CD4-positive, alpha-beta memory T cell (primary cell): Measurements from ENCODE around the gene CALML3. TPM values are rescaled to one million over a fixed set of nuclear protein-coding genes. Genes with fewer than 3 reads are reported as not detected.

Source experiments
- CTCF ChIA-PET: fragments of 350-600 bp; sonication (Branson Sonifier 250); formaldehyde crosslinking; loops from one replicate; lab custom pipeline; 2021; ENCODE audit warnings: inconsistent platforms; ENCODE audit not compliant: partially characterized antibody; lab: Charles Lee
- POLR2A ChIA-PET: fragments of 350-600 bp; sonication (Branson Sonifier 250); formaldehyde crosslinking; loops from one replicate; lab custom pipeline; 2021; ENCODE audit not compliant: partially characterized antibody; lab: Charles Lee
- DNase-seq, 5 donors: peaks; one replicate each; pipeline versions ENCODE4 v3.0.0 to v3.0.0-alpha.2; 2020 to 2022; ENCODE audit warnings: mixed read lengths in 1 of 5
- H3K27ac ChIP-seq: one replicate; pipeline ENCODE4 v1.7.0; 2013; ENCODE audit warnings: low read depth, low read length
- H3K27me3 ChIP-seq: 2 replicates; pipeline ENCODE4 v1.7.0; 2013; ENCODE audit warnings: mild to moderate bottlenecking, low read length, moderate library complexity; ENCODE audit not compliant: insufficient read depth
- H3K36me3 ChIP-seq: 2 replicates; pipeline ENCODE4 v1.7.0; 2013; ENCODE audit warnings: mild to moderate bottlenecking, low read length, moderate library complexity; ENCODE audit not compliant: insufficient read depth
- H3K4me1 ChIP-seq: 2 replicates; pipeline ENCODE4 v1.7.0; 2013; ENCODE audit warnings: mild to moderate bottlenecking, low read length, moderate library complexity; ENCODE audit not compliant: insufficient read depth
- H3K4me3 ChIP-seq, 2 donors: one replicate each; pipeline ENCODE4 v1.7.0; 2013; ENCODE audit warnings: low read length in 2 of 2, mild to moderate bottlenecking in 1 of 2
- H3K9me3 ChIP-seq, 2 donors: one replicate each; pipeline ENCODE4 v1.7.0; 2013; ENCODE audit warnings: low read length in 2 of 2, control low read depth in 1 of 2; ENCODE audit not compliant: control insufficient read depth in 1 of 2
- H3K27ac Mint-ChIP-seq, 7 donors: one replicate each; pipeline ENCODE4 v1.8.0; 2020 to 2021; ENCODE audit warnings: mixed read lengths in 7 of 7, mild to moderate bottlenecking in 6 of 7, inconsistent platforms in 3 of 7, moderate library complexity in 3 of 7
- H3K27me3 Mint-ChIP-seq, 2 donors: one replicate each; pipeline ENCODE4 v1.8.0; 2020 to 2021; ENCODE audit warnings: mixed read lengths in 2 of 2
- H3K36me3 Mint-ChIP-seq, 2 donors: one replicate each; pipeline ENCODE4 v1.8.0; 2020 to 2021; ENCODE audit warnings: mixed read lengths in 2 of 2, inconsistent platforms in 1 of 2, mild to moderate bottlenecking in 1 of 2
- H3K4me1 Mint-ChIP-seq, 4 donors: one replicate each; pipeline ENCODE4 v1.8.0; 2020 to 2021; ENCODE audit warnings: mixed read lengths in 4 of 4, mild to moderate bottlenecking in 1 of 4
- H3K4me3 Mint-ChIP-seq, 8 donors: one replicate each; pipeline ENCODE4 v1.8.0; 2020 to 2021; ENCODE audit warnings: mixed read lengths in 8 of 8, mild to moderate bottlenecking in 7 of 8, moderate library complexity in 6 of 8, inconsistent platforms in 3 of 8
- H3K9me3 Mint-ChIP-seq, 8 donors: one replicate each; pipeline ENCODE4 v1.8.0; 2020 to 2021; ENCODE audit warnings: mixed read lengths in 8 of 8, mild to moderate bottlenecking in 5 of 8, inconsistent platforms in 3 of 8, moderate library complexity in 1 of 8
- intact Hi-C: fragments of 100-400 bp; cut with micrococcal nuclease; formaldehyde crosslinking; loops from one replicate; pipeline ENCODE4 v1.15.1; 2023
- polyA plus RNA-seq, 2 donors: library from polyadenylated mRNA; unstranded; fragments of 300-500 nt; fragmentation: Illumina TruSeq; gene quantifications; one replicate each; pipeline ENCODE4 v1.2.3, GENCODE V29; 2021
- total RNA-seq, 2 experiments: library from RNA; stranded (reverse); gene quantifications; one replicate each; pipeline ENCODE4 v1.2.3, GENCODE V29; 2021

CALML3 gene
- total and polyA plus RNA-seq, 4 experiments from 2014 or later, result not detected

DNA sequence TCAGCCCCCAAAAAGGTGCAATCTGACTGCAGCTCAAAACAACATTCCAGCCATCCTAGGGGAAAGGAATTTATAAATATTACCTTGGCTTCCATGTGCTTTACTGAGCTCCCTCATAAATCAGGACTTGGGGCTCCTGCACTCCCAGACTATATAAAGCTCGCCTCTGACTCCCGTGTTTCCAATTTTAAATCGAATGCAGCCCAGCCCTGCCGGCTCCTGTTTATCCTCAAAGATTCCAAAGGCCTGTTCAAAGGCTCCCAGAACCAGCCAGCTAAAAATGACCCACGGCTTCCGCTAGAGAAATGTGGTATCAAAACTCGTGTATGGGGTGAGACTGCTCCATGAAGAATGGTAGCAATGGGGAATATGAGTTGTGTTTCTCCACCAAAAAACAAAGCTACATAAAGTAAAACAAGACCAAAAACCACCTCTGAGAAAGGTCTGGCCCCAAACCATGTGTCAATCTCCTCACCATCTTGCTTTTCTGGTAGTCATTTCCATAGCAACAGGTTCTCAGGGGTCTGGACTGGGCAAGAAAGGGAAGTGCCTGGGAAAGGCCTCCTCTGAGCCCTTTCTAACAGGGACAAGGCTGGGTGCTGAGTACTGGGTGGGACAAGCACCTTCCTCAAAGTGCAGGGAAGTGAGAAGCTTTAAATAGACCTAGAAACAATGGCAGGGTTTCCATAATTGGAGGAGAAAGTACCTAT is 5.1 kb downstream of the CALML3 start:
- peak overlapping the region in 1 of 7 donors; percentile 47 for H3K27ac Mint-ChIP-seq
- CTCF ChIA-PET, result interaction anchor here (1.4 kb wide), 1 partner anchor 100 kb away, joined by 5 read pairs; no protein-coding TSS in a partner anchor

DNA sequence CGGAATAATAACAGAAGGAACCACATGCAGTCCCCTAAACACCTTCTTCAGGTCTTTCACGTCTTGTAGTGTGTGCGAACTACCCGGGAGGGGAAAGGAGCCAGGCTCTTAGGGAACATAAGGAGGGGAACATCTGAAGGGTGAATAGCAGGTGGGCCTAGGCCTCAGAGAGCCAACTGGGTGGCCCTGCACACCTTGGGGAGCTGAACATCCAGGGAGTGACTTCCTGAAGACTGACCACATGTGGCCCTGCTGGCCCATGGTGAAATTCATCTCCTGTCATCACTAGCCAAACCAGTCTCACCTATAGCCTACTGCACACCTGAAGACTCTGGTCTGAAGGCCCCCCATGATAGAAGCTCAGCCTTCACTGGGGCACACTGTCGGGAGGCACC is 5.6 kb downstream of the CALML3 start:
- Histone ChIP-seq H3K4me3 (no peak overlapping the region), H3K36me3 (no peaks in the 10 kb centered on the region), H3K4me1 (no peaks in the 10 kb centered on the region), H3K27ac (no peak overlapping the region), H3K27me3 (no peaks in the 10 kb centered on the region), H3K9me3 (no peaks in the 10 kb centered on the region)
- POLR2A ChIA-PET, result no interaction called here
- Mint-ChIP-seq H3K4me1 (no peaks in the 10 kb centered on the region), H3K4me3 (no peak overlapping the region), H3K27ac (peak overlapping the region in 1 of 7 donors; percentile 22), H3K27me3 (no peaks in the 10 kb centered on the region), H3K9me3 (no peaks in the 10 kb centered on the region), H3K36me3 (no peaks in the 10 kb centered on the region)
- CTCF ChIA-PET, result interaction anchor here (1.4 kb wide), 1 partner anchor 99 kb away, joined by 5 read pairs; no protein-coding TSS in a partner anchor
- intact Hi-C loops, result no loop called here
- DNase-seq, result no peak

More for the DNA sequence above, 5.1 kb downstream of the CALML3 start:
- no peaks in the 10 kb centered on the region for H3K4me1 Mint-ChIP-seq
- POLR2A ChIA-PET, result no interaction called here
- no peaks in the 10 kb centered on the region for H3K27me3 ChIP-seq
- H3K9me3 Mint-ChIP-seq, result no peaks in the 10 kb centered on the region
- intact Hi-C loops, result no loop called here
- H3K27ac ChIP-seq, result no peak overlapping the region
- no peaks in the 10 kb centered on the region for H3K36me3 ChIP-seq
- no peaks in the 10 kb centered on the region for H3K36me3 Mint-ChIP-seq
- no peak overlapping the region for H3K4me3 ChIP-seq
- no peaks in the 10 kb centered on the region for H3K9me3 ChIP-seq
- H3K27me3 Mint-ChIP-seq, result no peaks in the 10 kb centered on the region
- no peaks in the 10 kb centered on the region for H3K4me1 ChIP-seq
- no peak overlapping the region for H3K4me3 Mint-ChIP-seq
- no peak for DNase-seq

DNA sequence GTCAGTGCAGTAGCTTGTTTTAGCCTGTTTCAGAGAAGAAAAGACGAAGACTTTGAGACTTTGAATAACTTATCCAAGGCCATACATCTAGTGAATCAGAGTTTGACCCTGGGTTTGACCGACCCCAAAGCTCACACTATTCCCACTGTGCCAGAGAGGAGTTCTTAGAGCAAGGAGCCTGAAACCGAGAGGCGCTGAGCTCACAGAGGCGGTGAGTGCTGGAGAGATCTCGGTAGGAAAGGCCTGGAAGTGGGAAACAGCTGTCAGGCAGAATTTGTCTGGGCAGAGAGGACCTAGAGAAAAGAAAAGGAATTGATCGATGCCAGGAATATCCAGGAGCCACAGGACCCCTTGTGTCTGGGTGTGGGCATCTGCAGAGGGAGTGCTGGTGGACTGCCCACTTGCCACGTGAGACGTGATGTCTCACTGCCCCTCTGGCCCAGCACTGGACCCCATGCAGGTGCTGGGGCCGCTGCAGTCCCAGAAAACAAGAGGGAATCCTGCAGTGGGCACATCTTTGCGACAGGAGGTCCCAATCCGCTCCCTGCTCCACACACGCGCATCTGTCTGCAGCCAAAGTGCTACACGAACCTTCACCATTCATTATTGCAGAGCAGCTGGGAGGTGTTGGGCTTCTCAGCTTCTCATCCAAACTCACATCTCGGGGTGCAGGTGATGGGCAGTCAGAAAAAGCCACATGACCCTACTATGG is 6.2 kb downstream of the CALML3 start:
- Mint-ChIP-seq H3K4me3 (no peak overlapping the region), H3K9me3 (no peaks in the 10 kb centered on the region), H3K27me3 (no peaks in the 10 kb centered on the region), H3K27ac (no peak overlapping the region), H3K4me1 (no peaks in the 10 kb centered on the region), H3K36me3 (no peaks in the 10 kb centered on the region)
- H3K27me3 ChIP-seq, result no peaks in the 10 kb centered on the region
- H3K4me1 ChIP-seq, result no peaks in the 10 kb centered on the region
- no peak for DNase-seq
- ChIA-PET POLR2A (no interaction called here), CTCF (interaction anchor here (0.8 to 1.4 kb wide), 2 partner anchors 18 to 99 kb away, joined by 3 to 5 read pairs; no protein-coding TSS in a partner anchor)
- H3K4me3 ChIP-seq, result no peak overlapping the region
- H3K9me3 ChIP-seq, result no peaks in the 10 kb centered on the region
- intact Hi-C loops, result no loop called here
- no peaks in the 10 kb centered on the region for H3K36me3 ChIP-seq
- no peak overlapping the region for H3K27ac ChIP-seq

DNA sequence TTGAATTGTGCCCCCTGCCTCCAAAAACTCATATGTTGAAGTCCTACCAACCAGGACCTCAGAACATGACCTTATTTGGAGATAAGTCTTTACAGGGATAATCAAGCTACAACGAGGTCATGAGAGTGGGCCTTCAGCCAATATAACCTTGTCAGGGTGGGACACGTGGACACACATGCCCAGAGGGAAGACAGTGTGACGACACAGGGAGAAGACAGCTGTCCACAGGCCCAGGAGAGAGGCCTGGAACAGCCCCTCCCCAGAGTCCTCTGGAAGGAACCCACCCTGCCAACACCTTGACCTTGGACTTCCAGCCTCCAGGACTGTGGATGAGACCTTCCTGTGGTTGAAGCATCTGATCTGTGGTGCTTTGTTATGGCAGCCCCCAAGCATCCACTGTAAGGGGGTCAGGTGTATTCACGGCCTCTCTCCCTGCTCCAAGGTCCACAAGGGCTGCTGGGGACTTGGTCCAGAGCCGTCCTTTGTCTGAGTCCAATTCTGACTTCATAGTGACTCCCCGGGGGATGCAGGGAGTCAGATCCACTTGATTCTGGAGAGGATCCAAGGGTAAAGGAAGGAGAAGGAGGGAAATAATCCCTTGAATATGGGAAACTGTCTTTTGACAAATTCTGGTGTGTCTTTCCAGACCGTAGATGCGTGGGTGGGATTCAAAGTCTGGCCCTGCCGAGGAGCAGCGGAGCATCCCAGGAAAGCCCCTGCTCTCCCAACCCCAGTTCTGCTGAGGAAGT is 7.0 kb downstream of the CALML3 start:
- intact Hi-C loops, result no loop called here
- Histone ChIP-seq H3K27me3 (no peaks in the 10 kb centered on the region), H3K4me1 (no peaks in the 10 kb centered on the region), H3K9me3 (no peaks in the 10 kb centered on the region), H3K4me3 (no peak overlapping the region), H3K36me3 (no peaks in the 10 kb centered on the region), H3K27ac (no peak overlapping the region)
- POLR2A ChIA-PET, result no interaction called here
- Mint-ChIP-seq H3K9me3 (no peaks in the 10 kb centered on the region), H3K27ac (no peak overlapping the region), H3K4me3 (no peak overlapping the region), H3K27me3 (no peaks in the 10 kb centered on the region), H3K36me3 (no peaks in the 10 kb centered on the region), H3K4me1 (no peaks in the 10 kb centered on the region)
- CTCF ChIA-PET, result interaction anchor here (0.8 kb wide), 1 partner anchor 17 kb away, joined by 3 read pairs; no protein-coding TSS in a partner anchor
- DNase-seq, result no peak

DNA sequence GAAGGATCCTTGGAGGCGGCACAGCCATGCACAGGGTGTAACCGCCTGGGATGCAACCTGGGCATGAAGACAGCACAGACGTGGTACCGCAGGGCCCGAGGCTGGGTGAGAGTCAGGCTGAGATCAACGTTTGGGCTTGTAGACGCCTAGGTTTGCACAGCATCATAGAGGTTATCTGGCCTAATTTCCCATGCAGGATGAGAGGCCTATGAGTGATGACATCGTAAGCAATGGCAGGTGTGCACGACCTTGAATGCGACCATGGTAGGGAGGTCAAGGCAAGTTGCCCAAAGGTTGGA is 7.5 kb downstream of the CALML3 start:
- Mint-ChIP-seq H3K9me3 (no peaks in the 10 kb centered on the region), H3K4me1 (no peaks in the 10 kb centered on the region), H3K27ac (no peak overlapping the region), H3K4me3 (no peak overlapping the region), H3K36me3 (no peaks in the 10 kb centered on the region), H3K27me3 (no peaks in the 10 kb centered on the region)
- Histone ChIP-seq H3K4me3 (no peak overlapping the region), H3K4me1 (no peaks in the 10 kb centered on the region), H3K9me3 (no peaks in the 10 kb centered on the region), H3K27ac (no peak overlapping the region), H3K36me3 (no peaks in the 10 kb centered on the region), H3K27me3 (no peaks in the 10 kb centered on the region)
- DNase-seq, result no peak
- ChIA-PET CTCF (no interaction called here), POLR2A (no interaction called here)
- intact Hi-C loops, result no loop called here

DNA sequence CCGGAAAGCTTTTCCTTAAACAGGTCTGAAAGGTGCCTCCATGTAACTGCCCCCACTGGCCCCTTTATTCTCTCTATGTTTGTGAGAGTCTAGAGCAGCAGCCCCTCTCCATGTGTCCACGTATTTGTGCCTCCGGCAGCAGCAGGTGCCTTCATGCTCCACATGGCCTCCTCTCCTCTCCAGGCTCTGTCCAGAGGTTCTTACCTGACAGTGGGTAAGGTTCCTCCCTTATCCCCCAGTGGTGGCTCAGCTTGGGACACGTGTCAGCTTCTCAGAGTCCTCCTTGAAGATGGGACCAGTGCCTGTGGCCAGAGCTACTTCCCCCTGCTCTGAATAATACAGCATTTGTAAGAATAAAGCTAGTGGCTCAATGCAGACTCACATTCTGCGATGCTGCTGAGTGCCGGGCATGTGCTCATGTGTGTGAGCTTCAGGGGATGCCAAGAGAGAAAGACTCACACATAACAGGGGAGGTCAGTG is 7.9 kb downstream of the CALML3 start:
- no peak overlapping the region for H3K4me3 ChIP-seq
- POLR2A ChIA-PET, result no interaction called here
- Mint-ChIP-seq H3K4me1 (no peaks in the 10 kb centered on the region), H3K9me3 (no peaks in the 10 kb centered on the region), H3K27ac (no peak overlapping the region), H3K4me3 (no peak overlapping the region), H3K27me3 (no peaks in the 10 kb centered on the region), H3K36me3 (no peaks in the 10 kb centered on the region)
- H3K9me3 ChIP-seq, result no peaks in the 10 kb centered on the region
- no peak for DNase-seq
- intact Hi-C loops, result no loop called here
- no peaks in the 10 kb centered on the region for H3K4me1 ChIP-seq
- no peak overlapping the region for H3K27ac ChIP-seq
- no peaks in the 10 kb centered on the region for H3K27me3 ChIP-seq
- H3K36me3 ChIP-seq, result no peaks in the 10 kb centered on the region
- CTCF ChIA-PET, result no interaction called here

DNA sequence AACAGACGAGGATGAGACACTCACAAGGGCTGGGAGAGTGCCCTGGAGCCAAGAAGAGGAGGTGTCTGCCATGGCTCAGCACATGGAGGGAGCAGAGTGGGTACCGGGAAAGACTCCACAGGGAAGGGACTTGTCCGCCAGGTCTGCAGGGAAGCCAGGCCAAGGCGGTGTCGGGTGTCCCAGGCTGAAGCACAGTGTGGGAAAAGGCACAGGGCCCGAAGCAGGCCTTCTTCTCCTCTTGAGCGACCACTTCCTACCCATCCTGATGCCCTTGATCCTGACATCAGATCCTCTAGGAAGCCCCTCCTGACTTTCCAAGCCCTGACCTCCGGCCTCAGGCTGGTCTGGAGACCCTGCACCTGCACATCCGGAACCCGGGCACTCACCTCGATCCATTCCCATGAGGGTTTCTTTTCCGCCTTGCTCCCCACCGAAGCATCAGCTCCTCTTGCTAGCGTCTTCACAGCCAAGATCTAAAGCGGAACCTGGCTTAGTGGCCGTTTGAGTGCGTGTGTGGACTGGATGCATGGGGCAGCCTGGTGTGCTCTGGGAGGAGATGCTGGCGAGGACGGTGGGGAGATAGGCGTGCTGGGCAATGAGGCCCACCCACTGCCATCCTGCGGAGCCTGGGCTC is 8.5 kb downstream of the CALML3 start:
- H3K27me3 ChIP-seq, result no peaks in the 10 kb centered on the region
- no peaks in the 10 kb centered on the region for H3K36me3 ChIP-seq
- H3K27me3 Mint-ChIP-seq, result no peaks in the 10 kb centered on the region
- no peak overlapping the region for H3K4me3 ChIP-seq
- H3K9me3 ChIP-seq, result no peaks in the 10 kb centered on the region
- H3K4me1 Mint-ChIP-seq, result no peaks in the 10 kb centered on the region
- ChIA-PET POLR2A (no interaction called here), CTCF (no interaction called here)
- H3K4me3 Mint-ChIP-seq, result no peak overlapping the region
- H3K27ac Mint-ChIP-seq, result no peak overlapping the region
- H3K27ac ChIP-seq, result no peak overlapping the region
- intact Hi-C loops, result no loop called here
- DNase-seq, result no peak
- no peaks in the 10 kb centered on the region for H3K4me1 ChIP-seq
- no peaks in the 10 kb centered on the region for H3K36me3 Mint-ChIP-seq
- H3K9me3 Mint-ChIP-seq, result no peaks in the 10 kb centered on the region
